ENCODE measurements around the gene CTPS1.

Gene CTPS1, protein sequence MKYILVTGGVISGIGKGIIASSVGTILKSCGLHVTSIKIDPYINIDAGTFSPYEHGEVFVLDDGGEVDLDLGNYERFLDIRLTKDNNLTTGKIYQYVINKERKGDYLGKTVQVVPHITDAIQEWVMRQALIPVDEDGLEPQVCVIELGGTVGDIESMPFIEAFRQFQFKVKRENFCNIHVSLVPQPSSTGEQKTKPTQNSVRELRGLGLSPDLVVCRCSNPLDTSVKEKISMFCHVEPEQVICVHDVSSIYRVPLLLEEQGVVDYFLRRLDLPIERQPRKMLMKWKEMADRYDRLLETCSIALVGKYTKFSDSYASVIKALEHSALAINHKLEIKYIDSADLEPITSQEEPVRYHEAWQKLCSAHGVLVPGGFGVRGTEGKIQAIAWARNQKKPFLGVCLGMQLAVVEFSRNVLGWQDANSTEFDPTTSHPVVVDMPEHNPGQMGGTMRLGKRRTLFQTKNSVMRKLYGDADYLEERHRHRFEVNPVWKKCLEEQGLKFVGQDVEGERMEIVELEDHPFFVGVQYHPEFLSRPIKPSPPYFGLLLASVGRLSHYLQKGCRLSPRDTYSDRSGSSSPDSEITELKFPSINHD

DNA sequence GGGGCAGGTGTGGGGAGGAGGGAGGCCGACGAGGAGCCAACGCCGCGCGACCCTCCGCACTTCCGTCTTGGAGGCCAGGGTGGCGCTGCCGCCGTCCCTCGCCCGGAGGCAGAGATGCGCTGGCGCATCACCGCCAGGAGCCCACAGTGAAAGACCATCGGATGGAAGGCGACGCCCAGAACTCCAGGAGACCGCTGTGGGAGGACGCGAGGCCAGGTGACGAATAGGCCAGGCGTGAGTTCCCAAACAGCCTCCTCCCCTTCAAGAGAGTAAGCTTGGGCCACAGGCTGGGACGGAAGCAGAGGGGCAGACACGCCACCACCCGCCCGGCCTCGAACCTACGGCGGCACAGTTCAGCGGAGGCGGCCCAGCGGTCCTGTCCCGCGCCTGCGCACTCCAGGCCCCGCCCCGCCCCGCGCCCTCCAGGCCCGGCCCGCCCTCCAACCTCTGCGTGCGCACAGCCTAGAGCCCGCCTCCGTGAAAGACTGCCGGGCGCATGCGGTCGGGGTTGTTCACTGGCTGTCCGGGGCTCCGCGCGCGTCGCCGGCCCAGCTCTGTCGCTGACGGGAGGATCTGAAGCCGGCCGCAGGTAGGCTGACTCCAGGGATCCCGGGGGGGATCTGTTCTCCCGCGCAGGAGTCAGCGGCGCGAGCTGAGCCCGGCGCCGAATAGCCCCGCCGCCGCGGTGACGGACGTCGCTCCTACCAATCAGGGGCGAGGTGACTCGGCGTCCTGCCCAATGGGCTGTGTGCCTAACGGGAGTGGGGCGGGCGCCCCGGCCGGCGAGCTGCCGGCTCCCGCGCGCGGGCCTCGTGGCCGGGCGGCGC lies at the start of gene CTPS1:
Gene CTPS1, plus strand, starts transcription at position 456 of the 827 bp plus-strand sequence. CDS start 3,595 bp downstream, outside the sequence.
- peak; percentile 95 for DNase-seq

DNA sequence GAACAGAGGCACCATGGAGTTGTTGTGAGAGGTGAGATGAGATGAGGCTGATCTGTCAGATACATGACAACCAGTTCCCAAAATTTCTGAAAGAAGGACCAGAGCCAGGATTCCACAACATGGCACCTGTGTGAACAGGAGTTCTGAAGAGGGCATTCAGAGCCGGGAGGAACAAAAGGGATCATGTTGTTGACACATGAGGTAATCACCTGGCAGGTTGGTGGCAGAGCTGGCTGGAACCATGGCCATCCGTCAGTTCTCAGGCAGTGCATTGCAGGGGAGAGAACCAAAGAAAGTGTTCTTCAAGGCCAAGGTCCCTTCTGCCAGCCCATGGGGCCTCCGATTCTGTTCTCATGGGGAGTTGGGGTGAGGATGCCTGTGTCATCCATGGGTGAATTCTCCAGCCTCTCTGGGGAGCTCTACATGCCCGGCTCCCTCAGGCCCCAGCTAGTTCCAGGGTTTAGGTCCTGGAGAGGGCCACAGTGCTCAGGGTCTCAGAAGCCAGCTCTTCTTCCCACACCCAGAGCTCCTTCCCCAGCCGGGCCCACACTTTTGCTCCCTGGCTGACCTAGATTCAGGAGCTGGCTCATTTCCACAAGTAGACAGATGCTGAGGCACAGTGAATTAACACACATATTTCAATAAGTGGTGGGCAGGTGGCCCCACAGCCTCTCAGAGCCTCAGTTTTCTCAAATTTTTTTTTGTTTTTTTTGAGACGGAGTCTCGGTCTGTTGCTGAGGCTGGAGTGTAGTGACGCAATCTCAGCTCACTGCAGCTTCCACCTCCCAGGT lies 49.1 kb upstream of the CTPS1 start:
- DNase-seq = peak; percentile 67

DNA sequence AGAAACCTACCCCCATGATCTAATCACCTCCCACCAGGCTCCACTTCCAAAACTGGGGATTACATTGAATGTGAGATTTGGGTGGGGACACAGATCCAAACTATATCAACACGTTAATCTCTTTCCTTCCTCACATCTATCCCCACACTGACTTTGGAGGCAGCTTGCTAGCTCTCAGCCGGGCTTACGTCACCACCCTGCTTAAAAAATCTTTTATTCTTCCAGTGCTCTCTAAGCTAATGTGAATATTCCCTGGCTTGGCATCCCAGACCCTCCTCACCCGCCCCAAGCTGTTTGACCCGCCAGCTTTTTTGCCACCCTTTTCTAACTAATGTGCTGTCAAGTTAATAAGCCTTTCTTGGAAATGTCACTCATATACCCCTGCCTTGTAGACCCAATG lies 47.9 kb upstream of the CTPS1 start:
- DNase-seq = no peak

DNA sequence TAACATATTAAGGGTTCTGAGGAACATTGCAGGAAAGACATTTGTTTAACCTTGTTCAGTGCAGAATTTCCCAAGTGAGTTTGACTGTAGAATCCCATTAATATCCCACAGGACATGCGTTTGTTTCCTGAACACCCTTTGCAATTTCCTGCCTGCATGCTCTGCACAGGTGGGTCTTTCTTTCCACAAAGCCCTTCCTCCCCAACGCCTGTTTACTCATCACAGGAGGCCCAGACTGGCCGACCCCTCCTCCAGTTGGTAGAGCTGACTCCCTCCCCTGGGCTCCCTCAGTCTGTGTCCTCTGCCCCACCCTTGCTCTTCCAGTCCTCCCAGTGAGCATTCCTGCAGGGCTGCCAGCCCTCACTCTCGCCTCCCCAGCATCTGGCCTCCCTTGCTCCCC lies 47.5 kb upstream of the CTPS1 start:
- DNase-seq = peak; percentile 91

DNA sequence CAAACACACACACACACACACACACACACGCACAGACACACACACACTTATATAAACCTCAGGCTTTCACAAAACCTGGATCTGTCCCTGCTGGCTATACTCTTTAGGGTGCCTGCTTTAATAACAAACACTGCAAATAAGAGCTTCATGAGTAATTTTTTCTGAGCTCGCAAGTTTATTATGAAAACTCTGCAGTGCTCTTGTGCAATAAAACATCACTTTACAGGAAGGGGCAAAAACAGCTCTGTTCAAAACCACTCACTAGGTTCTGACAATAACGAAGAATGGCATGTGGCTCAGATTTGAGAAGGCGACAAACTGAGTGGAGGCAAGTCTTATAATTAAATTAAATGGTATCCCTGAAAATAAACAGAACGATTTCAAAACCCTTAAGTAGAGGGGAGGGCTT lies 42.6 kb upstream of the CTPS1 start:
- no peak for DNase-seq

DNA sequence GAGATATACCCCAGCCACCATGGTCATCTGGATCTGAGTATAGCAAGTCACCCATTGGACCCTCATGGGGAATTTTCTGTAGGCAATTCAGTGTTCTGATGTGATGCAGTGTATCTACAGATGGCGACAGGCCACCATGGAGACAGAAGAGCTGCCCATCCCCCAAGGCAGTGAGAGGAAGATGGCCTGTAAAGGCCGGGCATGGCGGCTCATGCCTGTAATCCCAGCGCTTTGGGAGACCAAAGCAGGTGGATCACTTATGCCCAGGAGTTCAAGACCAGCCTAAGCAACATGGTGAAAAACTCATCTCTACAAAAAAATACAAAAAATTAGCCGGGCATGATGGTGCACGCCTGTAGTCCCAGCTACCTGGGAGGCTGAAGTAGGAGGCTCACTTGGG lies 41.1 kb upstream of the CTPS1 start:
- no peak for DNase-seq

DNA sequence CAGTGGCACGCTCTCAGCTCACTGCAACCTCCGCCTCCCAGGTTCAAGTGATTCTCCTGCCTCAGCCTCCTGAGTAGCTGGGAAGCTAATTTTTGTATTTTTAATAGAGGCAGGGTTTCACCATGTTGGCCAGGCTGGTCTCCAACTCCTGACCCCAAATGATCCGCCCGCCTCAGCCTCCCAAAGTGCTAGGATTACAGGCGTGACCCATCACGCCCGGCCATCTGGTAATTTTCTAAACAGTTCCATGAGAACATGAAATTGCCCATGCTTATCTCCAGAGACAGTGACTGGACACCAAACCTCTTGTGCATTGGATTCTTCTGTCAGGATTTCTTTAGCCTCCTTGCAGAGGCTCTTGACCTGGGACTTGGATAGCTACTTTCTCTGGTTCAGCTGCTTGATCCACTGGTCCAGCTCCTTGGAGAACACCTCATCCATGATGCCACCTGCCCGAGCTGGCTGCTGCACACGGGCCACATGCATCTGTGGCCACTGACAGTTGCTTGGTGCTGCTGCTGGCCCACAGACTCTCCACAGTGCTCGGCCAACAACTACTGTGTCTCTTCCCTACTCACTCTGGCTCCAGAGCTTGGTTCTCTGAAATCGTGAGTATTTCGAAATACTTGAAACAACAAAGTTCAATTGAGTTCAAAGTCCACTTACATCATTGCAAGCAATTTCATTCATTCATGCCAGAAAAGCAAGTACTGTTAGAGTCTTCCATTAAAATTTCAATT lies 40.0 kb upstream of the CTPS1 start:
- DNase-seq = no peak

DNA sequence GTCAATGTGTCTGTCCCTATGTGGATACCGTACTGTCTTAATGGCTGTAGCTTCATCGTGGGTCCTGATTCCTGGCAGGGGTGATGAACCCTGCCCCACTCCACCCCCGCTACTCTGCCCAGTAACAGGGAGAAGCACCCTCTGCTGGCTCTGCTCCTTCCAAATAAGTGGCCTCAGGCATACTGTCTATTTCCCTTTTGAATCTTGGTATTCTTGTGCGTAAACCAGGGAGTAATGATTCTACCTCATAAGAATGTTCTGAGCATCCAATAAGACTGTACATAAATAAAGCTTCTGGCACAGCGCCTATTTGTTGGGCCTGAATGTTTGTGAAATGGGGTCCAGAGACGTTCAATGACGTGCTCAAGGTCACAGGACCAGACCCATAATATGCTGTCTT lies 35.2 kb upstream of the CTPS1 start:
- DNase-seq = no peak

DNA sequence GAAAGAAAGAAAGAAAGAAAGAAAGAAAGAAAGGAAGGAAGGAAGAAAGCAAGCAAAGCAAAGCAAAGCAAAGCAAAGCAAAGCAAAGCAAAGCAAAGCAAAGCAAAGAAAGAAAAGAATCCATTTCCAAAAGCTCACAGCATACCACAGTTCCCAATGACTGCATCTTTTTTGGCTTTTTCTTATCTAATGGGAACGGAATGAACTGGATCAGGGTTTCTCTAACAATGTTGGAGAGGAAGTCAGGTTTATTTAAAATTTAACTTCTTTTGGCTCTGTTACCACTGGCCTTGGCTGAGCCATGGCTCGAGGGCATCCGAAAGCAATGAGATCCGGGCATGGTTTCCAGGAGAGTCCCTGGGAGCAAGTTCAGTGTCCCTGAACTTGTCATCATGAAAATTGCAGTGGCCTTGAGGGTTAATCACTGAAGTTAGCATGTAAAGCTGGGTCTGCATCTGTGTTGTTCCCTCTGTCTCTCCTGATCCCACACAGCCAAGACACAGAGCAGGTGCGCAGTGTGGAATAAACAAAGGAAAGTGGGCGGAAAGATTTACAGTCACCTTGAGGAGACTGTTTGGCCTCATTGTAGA lies 34.6 kb upstream of the CTPS1 start:
- DNase-seq = peak; percentile 33

DNA sequence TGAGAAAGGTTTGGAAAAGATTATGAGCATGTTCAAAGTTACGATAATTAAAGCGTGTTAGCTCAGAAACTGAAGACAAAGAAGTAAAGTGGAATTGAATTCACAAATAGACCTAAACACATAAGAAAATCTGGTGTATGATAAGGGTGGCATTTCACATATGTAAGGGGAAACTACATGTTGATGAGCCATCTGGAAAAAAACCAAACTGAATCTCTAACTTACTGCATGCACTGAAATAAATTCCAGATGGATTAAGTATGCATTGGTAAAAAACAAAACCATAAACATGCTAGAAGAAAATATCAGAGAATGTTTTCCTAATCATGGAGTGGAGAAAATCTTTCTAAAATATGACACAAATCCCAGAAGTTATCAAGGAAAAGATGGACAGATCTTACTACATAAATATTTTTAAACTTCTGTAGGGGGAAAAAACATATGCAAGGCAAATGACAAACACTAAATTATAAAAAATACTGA lies 34.0 kb upstream of the CTPS1 start:
- no peak for DNase-seq

DNA sequence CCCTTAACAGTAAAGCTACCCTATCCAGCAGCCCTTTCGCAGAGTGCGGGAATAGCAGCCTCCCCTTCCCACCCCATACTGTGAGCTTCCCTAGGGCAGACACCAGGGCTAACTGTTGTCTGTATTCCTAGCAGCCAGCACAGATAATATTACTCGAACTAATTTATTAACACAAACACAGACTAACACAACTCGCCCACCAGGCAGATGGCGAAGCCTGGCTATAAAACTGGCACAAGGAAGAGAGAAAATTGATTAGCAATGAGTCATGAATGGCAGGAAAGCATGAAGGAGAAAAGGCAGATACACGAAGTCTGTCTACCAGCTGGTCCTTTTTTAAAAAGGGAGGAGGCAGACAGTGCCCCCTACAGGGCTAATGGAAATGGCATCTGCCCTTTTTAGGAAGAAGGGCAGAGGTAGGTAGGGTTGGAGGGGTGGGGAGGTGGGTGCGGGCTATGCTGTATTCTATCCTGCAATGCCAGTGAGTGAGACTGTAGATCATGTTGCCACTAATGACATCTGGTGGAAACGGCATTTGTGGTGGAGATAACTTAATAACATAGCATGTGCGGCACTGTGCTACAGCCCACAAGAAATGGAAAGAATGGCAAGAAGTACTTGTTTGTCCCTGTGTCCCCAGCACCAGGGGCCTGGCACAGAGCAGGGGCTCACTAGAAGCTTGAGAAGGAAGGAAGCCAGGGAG lies 30.6 kb upstream of the CTPS1 start:
- DNase-seq = peak; percentile 92

DNA sequence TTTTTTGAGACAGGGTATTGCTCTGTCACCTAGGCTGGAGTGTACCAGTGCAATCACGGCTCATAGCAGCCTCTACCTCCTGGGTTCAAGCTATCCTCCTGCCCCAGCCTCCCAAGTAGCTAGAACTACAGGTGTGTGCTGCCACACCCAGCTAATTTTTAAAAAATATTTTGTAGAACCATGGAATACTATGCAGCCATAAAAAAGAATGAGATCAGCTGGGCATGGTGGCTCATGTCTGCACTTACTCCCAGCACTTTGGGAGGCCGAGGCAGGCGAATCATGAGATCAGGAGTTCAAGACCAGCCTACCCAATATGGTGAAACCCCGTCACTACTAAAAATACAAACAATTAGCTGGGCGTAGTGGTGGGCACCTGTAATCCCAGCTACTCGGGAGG lies 29.9 kb upstream of the CTPS1 start:
- DNase-seq = no peak

DNA sequence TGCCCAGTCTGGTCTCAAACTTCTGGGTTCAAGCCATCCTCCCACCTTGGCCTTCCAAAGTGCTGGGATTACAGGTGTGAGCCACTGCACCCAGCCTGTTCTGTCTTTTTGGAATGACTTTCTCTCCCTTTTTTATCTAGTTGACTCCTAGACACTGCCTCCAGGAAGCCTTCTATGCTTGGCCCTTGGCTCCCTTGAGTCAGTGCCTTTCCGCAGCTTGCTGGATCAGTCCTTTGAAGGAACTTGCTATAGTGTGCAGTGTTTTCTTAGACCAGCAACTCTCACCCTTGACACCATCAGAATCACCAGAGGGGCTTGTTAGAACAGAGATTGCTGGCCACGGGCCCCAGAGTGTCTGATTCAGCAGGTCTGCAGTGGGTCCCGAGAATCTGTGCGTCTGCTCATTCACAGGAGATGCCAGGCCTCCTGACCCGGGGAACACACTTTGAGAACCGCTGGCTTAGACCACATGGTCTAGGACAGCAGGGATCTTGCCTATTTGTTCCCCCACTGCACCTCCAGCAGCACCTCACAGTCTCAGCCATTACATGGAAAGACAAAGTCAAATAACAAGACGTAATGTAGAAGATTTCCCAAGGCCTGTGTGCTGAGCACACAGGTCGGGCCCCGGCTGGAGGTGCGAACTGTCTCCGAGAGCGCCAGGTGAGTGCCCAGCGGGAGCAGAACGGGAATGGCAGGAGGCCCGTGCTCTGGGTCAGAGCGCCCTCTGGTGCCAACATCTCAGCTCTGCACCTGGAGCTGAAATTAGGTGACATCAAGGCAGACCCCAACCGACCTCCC lies 27.4 kb upstream of the CTPS1 start:
- peak; percentile 81 for DNase-seq

DNA sequence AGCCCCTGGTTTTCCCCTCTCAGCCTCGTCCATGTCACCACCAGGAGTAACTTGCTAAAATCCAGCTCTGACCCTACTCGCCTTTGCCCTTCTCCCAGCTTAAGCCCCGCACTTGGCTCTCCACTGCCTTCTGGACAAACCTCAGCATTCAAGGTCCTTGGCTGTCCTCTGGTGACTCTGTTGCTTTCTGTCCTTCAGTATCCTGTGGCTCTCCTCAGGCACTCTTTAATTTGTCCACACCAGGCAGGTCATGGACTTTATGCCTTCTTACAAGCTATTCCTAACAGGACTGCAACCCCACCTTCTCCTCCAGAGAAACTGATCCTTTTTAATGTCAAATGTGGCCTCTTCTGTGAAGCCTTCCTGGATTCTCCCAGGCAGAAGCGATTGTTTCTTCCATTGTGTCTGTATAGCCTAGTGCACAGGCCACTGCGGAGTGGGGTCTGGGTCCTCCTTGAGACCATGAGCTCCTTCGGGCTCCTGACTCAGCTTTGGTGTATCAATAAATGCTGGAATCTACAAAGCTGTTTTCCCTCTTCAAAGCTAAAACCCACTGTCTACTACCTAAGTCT lies 26.7 kb upstream of the CTPS1 start:
- DNase-seq = no peak

DNA sequence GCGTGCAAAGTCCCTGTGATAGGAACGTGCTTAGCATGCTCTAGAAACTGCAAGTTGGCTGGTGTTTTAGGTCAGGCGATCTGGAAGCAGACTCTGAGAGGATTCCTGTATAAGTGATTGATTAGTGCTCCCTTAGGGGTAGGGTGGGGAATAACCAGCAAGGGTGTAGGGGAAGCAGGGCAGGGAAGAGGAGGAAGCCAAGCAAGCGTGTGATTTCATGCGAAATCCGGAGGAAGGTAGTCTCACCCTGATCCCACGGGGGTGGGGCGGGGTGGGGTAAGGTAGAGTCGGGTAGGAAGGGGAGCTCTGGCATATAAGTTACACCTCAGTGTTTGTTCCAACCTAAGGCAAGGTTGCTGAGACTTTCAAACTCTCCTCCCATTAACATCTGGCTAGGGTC lies 24.9 kb upstream of the CTPS1 start:
- DNase-seq = no peak

DNA sequence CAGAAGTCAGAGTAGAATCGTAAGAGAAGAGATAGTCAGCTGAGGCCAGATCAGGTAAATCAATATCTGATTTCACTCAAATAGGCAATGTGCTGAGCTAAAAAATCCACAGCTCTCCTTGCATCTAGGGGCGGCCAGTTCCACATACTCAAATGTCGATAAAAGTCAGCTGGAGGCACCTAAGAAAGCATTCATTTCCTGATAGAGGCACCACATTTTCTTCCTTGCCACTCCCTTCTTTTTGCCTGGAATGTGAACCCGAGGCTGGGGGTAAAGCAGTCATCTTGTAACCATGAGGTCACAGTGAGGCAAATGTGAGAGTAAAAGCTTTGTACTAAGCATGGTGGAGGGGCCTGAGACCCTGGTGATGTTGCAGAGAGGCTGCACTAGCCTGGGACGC lies 24.2 kb upstream of the CTPS1 start:
- no peak for DNase-seq

DNA sequence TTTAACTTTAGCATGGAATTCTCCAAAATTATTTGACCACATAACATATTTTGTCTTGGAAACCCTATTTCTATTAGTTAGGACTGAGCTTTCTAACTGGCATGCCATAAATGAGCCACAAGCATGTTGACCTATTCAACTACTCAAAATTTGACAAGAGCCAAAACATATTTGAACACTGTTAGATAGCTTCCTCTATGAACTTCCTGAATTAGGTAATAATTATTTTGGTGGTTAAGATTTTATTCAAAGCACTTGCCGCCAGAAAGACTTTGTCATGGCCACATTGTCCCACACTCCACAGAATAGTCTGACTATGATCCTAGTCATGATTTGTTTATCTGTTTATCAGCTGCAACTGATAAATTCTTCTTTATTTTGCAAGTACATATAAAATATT lies 23.1 kb upstream of the CTPS1 start:
- no peak for DNase-seq

DNA sequence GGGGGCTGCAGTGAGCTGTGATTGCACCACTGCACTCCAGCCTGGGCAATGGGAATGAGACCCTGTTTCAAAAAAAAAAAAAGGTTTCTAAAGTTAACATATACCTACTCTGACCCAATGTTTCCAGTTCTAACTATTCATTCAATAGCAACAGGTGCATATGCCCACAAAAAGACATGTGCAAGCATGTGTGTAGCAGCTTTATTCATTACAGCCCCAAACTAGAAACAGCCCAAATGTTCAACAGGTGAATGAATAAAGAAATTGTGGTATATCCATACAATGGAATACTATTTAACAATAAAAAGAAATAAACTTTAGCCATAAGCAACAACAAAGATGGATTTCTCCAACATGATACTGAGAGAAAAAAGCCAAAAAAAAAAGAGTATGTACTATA lies 21.3 kb upstream of the CTPS1 start:
- DNase-seq = no peak

DNA sequence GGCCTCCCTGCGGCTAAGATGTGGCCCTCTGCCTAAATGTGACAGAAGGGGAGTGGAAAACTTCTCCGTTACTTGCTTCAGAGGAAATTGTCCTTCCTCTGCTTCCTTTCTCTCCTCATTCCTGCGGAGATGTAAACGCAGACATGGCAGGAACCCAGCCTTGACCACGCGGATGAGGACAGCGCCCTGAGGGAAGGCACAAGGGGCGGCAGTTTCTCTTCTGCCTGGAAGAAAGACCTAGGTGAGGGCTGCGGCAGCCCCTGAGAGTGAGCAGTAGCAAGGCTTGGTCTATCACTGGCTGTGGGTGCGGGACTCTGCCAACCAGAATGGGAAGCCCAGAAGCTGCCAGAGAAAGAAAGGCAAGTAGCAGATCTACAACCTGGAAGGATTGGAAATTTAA lies 14.0 kb upstream of the CTPS1 start:
- DNase-seq = no peak

DNA sequence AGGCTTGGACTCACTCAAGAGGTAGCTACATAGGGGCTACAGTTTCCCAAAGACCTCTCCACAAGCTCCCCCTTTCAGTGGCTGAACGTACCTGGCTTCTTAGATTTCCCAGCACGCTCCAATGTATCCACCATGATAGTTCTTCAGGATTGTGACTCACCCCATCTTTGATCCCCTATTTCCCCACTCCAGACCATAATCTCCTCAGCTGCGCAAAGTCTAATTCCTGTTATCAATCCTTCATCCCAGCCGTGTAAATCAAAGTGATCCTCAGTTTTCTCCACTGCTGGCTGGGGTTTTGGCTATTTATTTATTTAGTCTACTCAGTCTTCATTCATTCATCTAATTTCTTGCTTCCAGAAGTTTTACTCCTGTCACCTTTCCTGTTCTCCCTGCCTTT lies 13.1 kb upstream of the CTPS1 start:
- DNase-seq = no peak
